Ectodermal cell (in vitro differentiated cells): ENCODE data around the gene TTLL7.

Experiments used
- H3K27ac ChIP-seq: 2 replicates; pipeline ENCODE4 v1.7.0; 2013; ENCODE audit warnings: mild to moderate bottlenecking, low read depth, low read length; ENCODE audit not compliant: insufficient read depth, poor library complexity, severe bottlenecking
- H3K27me3 ChIP-seq: 2 replicates; pipeline ENCODE4 v1.7.0; 2013; ENCODE audit warnings: mild to moderate bottlenecking, low read length; ENCODE audit not compliant: insufficient read depth, control insufficient read depth, poor library complexity, severe bottlenecking
- H3K36me3 ChIP-seq: one replicate; pipeline ENCODE4 v1.7.0; 2013; ENCODE audit warnings: low read length; ENCODE audit not compliant: control insufficient read depth, insufficient read depth
- H3K4me1 ChIP-seq: one replicate; pipeline ENCODE4 v1.7.0; 2013; ENCODE audit warnings: low read length; ENCODE audit not compliant: control insufficient read depth, insufficient read depth
- H3K4me3 ChIP-seq: 2 replicates; pipeline ENCODE4 v1.7.0; 2013; ENCODE audit warnings: low read depth, low read length, control low read depth; ENCODE audit not compliant: insufficient read depth
- H3K9me3 ChIP-seq: 2 replicates; pipeline ENCODE4 v1.7.0; 2013; ENCODE audit warnings: mild to moderate bottlenecking, low read length, moderate library complexity; ENCODE audit not compliant: control insufficient read depth
- WGBS, 2 experiments: methylation state at CpG; one replicate each; pipeline ENCODE4 v1.1.7; 2013; ENCODE audit warnings: missing lambda C conversion rate in 2 of 2; 5-methylcytosine and 5-hydroxymethylcytosine counted together

The TTLL7 gene

DNA sequence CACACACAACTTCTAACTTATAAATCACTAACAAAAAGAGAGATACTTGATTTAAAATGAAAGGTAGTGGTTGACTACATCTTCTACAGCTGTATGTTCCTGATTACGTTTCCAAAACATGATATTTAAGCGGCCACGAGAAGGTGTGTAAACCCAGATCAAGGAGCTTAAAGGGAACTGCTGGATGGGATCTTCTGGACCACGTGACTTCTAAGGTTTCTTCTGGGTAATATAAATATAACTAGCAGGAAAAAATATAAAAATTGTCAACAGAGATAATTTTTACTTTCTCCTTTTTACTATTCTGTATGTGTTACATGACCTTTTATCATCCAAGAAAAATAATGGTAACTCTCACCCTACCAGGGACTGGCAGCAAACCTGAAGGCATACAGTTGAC is 66.2 kb downstream of the TTLL7 start:
- 94 to 97% methylated on average over 3 of the region's 4 CpGs for WGBS, 2 experiments
- Histone ChIP-seq H3K9me3 (no peaks in the 10 kb centered on the region), H3K36me3 (no peaks in the 10 kb centered on the region), H3K4me3 (no peak overlapping the region), H3K27ac (no peak overlapping the region), H3K4me1 (no peaks in the 10 kb centered on the region), H3K27me3 (no peaks in the 10 kb centered on the region)

DNA sequence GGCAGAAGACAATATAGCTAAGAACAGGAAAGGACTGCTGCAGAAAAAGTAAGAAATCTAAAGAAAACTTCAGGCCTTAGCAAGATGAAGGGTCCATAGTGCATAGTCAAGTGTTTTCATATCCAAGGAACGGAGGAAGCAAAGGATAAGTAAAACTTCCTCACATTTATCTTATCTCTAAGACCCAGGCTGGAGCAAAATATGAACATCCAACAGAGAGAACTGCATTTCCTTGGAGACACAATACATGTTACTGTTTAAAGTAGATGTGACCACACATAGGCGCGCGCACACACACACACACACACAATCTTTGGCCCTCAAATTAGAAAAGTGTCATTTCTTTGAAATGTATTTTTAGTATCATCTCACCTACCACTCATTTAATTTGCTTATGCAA is 66.7 kb downstream of the TTLL7 start:
- Histone ChIP-seq H3K4me3 (no peak overlapping the region), H3K4me1 (no peaks in the 10 kb centered on the region), H3K27me3 (no peaks in the 10 kb centered on the region), H3K9me3 (no peaks in the 10 kb centered on the region), H3K27ac (no peak overlapping the region), H3K36me3 (no peaks in the 10 kb centered on the region)
- 78 to 89% methylated on average over 4 of the region's 4 CpGs for WGBS, 2 experiments

DNA sequence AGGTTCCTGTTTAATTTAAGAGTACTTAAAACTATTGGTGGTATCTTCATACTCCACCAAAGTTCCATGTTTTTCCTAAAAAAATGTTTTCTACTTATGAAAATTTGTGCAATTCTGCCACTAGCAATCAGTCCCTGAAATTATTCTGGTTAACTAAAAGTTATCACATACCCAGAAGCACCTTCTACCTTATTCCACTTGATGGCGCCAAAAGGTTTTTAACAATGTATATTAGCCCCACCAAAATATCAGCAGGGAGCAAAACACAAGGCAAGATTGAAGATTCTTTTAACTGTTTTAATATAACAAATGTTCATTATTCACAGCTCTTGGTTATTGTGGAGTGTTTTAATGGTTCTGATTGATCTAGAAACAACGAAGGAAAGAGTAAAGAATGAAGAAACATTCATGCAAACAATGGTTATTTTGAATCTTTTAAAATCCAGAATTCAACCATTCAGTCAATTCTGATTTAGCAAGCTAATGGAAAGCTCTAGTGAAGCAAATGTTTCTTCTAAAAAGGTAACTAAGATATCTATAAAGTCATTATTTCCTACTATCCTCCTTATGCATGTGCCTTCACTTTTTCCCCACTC is 67.2 kb downstream of the TTLL7 start:
- WGBS, 2 experiments = 6 to 10% methylated on average over 2 of the region's 2 CpGs
- H3K27me3 ChIP-seq = no peaks in the 10 kb centered on the region
- no peak overlapping the region for H3K27ac ChIP-seq
- H3K36me3 ChIP-seq = no peaks in the 10 kb centered on the region
- no peak overlapping the region for H3K4me3 ChIP-seq
- no peaks in the 10 kb centered on the region for H3K4me1 ChIP-seq
- no peaks in the 10 kb centered on the region for H3K9me3 ChIP-seq

DNA sequence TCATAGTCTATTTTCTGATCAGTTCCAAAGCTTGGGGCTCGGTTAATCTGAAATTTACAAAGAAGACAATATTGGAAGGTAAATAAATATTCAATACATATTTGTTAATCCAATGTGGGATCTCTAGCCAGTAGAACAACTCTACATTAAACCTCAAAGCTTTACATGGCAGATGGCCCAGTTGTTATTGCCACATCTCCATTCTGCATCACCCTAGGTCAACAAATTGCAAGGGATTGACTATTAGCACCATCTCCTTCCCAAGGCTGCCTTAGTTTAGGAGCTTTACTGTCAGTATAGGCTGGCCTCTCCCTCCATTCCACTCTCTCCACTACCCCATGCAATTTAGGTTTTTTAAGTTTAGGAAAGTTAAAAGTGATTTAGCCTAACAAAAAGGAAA is 69.7 kb downstream of the TTLL7 start:
- H3K9me3 ChIP-seq = no peaks in the 10 kb centered on the region
- no peaks in the 10 kb centered on the region for H3K27me3 ChIP-seq
- no peak overlapping the region for H3K4me3 ChIP-seq
- H3K36me3 ChIP-seq = no peaks in the 10 kb centered on the region
- H3K4me1 ChIP-seq = no peaks in the 10 kb centered on the region
- WGBS, 2 experiments = no CpG with 5 or more reads among the region's 1 CpG
- H3K27ac ChIP-seq = no peak overlapping the region

DNA sequence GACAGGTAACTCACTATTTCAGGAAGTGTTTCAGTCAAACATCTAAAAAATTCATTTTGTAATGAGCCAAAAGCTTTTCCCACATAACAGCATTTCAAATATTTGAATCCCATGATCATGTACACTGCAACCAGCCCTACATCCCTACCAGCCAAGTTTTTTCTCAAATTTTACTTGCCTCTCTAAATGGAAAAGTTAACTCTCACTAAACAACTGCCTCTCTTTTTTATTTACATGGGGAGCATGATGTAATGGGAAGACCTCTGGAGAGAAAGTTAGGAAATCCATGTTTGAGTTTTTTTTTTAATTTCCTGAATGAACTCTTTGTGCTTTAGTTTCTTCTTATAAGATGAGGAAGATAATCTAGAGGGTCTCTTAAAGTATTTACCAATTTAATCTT is 70.5 kb downstream of the TTLL7 start:
- Histone ChIP-seq H3K9me3 (no peaks in the 10 kb centered on the region), H3K4me1 (no peaks in the 10 kb centered on the region), H3K27me3 (no peaks in the 10 kb centered on the region), H3K36me3 (no peaks in the 10 kb centered on the region), H3K4me3 (no peak overlapping the region), H3K27ac (no peak overlapping the region)

DNA sequence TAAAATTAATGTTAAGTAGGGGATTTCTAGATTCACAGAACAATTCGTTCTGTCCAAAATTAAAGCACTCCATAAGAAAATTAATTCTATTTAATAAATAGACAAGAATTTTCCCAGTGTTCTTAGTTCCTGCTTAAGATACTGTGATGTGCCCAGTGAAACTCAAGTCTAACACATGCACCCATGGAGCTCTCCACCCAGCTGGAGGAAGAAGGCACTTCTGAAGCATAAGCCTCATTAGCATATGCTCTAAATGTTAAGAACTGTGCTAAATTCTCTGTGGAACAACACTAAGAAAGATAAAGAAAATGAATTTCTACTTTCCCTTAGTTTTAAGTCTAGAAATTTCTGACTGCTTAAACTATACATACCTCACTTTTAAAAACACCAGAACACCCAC is 71.2 kb downstream of the TTLL7 start:
- no peaks in the 10 kb centered on the region for H3K27me3 ChIP-seq
- no CpG with 5 or more reads among the region's 1 CpG for WGBS, 2 experiments
- no peak overlapping the region for H3K4me3 ChIP-seq
- H3K4me1 ChIP-seq = no peaks in the 10 kb centered on the region
- H3K36me3 ChIP-seq = no peaks in the 10 kb centered on the region
- H3K27ac ChIP-seq = no peak overlapping the region
- no peaks in the 10 kb centered on the region for H3K9me3 ChIP-seq

DNA sequence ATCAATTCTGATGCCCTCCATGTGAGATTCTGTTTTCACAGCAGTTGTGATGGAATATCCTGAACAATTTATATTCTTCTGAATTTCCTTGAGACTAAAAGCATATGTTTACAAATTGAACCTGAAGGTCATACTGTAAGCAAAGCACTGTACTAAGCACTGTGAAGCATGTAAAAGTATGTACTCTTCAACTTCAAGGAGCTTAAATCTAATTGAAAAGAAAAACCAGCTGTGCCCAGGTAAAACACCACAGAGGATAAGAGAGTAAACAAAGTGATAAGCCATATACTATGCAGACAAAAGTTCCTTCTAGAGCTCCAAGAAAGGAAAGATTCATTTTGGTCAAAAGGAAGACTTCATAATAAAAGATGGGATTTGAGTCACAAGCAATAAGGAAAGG is 71.9 kb downstream of the TTLL7 start:
- H3K27ac ChIP-seq = no peak overlapping the region
- H3K27me3 ChIP-seq = no peaks in the 10 kb centered on the region
- no peaks in the 10 kb centered on the region for H3K36me3 ChIP-seq
- no peaks in the 10 kb centered on the region for H3K9me3 ChIP-seq
- H3K4me3 ChIP-seq = no peak overlapping the region
- no peaks in the 10 kb centered on the region for H3K4me1 ChIP-seq

DNA sequence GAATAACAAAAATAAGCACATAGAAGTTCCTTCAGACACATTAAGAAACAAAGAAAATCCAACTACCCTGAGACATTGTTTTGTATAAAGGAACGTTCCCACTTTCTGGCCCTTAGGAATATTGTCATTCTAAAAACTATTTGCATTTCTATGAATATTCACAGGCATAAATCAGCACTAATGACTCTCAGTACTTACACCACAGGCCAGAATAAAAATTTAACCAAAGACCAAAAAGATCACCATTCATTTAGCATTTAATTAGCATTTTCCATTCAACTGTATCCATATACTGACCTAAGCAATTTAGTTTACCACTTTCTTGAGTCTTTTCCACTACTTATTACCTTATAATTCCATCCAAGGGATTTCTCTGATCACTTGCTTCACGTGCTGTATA is 75.4 kb downstream of the TTLL7 start:
- Histone ChIP-seq H3K9me3 (no peaks in the 10 kb centered on the region), H3K4me3 (no peak overlapping the region), H3K4me1 (no peaks in the 10 kb centered on the region), H3K36me3 (no peaks in the 10 kb centered on the region), H3K27ac (no peak overlapping the region), H3K27me3 (no peaks in the 10 kb centered on the region)
- 83 to 86% methylated on average over 2 of the region's 2 CpGs for WGBS, 2 experiments

DNA sequence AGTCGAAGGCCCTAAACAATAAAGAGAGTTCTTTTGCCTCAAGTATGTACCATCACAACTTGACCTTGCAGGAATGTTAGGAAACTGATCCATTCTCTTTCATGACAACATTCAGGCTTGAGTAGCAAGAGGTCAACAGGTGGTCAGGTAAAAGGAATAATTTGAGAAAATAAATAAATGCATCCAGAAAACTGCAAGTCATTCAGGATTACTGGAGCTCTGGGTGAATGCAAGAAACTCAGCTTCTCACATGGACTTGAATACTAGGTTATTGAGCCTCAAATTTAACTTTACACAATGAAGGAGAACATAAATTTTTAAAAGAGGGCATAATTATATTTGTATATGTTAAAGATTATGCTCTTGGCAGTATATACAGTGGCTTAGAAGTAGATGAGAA is 76.5 kb downstream of the TTLL7 start:
- no peaks in the 10 kb centered on the region for H3K27me3 ChIP-seq
- 0% methylated on average over 1 of the region's 1 CpG for WGBS, 2 experiments
- no peaks in the 10 kb centered on the region for H3K36me3 ChIP-seq
- H3K9me3 ChIP-seq = no peaks in the 10 kb centered on the region
- no peak overlapping the region for H3K4me3 ChIP-seq
- no peaks in the 10 kb centered on the region for H3K4me1 ChIP-seq
- no peak overlapping the region for H3K27ac ChIP-seq

DNA sequence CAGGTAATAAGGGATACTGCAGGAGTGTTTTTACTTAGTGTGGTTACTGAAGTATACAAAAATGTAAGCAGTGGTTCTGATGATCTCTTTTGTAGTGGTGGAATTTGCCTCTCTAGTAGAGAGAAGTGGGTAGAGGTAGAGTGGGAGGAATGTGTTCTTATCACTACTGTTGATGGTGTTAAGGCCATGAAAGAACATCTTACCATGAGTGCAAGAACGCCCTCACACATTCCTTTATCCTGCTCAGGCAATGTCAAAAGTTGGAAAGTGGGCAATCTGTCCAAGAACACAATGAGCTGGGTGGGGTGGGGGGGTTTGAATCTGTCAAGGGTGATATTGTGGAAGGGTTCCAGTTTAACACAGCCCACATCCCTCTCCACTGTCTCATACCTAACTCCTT is 78.6 kb downstream of the TTLL7 start:
- no peaks in the 10 kb centered on the region for H3K4me1 ChIP-seq
- no peak overlapping the region for H3K27ac ChIP-seq
- H3K4me3 ChIP-seq = no peak overlapping the region
- H3K27me3 ChIP-seq = no peaks in the 10 kb centered on the region
- WGBS, 2 experiments = 100% methylated on average over 1 of the region's 1 CpG
- H3K9me3 ChIP-seq = no peaks in the 10 kb centered on the region
- H3K36me3 ChIP-seq = peaks cover 4% of the 10 kb centered on the region

DNA sequence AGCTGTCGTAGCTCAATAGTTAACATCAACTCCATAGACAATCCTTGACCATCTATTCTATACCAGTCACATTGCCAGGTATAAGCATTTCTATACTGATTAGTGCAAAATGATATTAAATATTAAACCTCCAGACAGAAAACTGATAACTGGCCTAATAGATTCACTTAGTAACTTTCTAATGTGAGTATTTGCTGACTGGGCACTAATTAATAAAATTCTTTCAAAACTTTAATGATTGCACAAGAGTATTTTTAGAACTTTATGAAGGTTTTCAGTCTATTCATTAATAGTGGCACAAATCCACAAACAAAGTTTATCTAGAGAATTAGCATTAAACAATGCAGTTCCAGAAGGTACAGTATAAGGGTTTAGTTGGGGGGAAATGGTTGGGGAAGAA is 79.1 kb downstream of the TTLL7 start:
- H3K27me3 ChIP-seq = no peaks in the 10 kb centered on the region
- no peak overlapping the region for H3K4me3 ChIP-seq
- H3K36me3 ChIP-seq = peaks cover 4% of the 10 kb centered on the region
- no peaks in the 10 kb centered on the region for H3K4me1 ChIP-seq
- no peak overlapping the region for H3K27ac ChIP-seq
- H3K9me3 ChIP-seq = no peaks in the 10 kb centered on the region
- WGBS, 2 experiments = 92 to 100% methylated on average over 1 of the region's 1 CpG
